Stimulated activated CD4-positive, alpha-beta T cell treated with anti-CD3 and anti-CD28 coated beads, TNF-alpha, amount 100 ng/mL, for 1 hour (primary cell): Measurements from ENCODE around the gene SPATA31A5.
"Not testable (repeated sequence)": the region's sequence is repeated elsewhere in the genome, so short reads cannot be mapped to it uniquely, and the experiment has no call there.

Source experiments
- DNase-seq, 3 donors: peaks; one replicate each; pipeline ENCODE4 v3.0.0-alpha.2; 2020; ENCODE audit warnings: low read depth in 3 of 3, low spot score in 1 of 3

Gene SPATA31A5

DNA sequence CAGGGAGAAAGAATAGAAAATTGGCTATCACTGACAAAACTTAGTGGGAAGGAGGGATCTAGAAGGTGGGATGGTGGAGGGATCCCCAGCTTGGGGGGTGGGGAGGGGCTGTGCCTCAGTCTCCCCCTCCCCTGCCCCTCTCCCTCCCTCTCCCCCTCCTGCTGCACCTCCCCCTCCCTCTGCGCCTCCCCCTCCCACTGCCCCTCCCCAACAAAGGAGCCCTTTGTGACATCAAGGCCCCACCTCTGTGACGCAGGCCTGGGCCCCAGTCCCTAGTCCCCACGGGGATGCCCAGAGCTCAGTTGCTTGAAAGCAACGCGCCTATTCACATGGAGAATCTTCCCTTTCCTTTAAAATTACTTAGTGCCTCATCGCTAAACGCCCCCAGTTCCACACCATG, at the start of gene SPATA31A5:
TSS of gene SPATA31A5 (plus strand) at position 301 of the 400 bp plus-strand sequence. CDS start at position 330, 29 bp downstream.
- not testable (repeated sequence) for DNase-seq

- not testable (repeated sequence) for DNase-seq
Measured at GRCh38 chr9:60962990-60963350, 48.8 kb downstream of the SPATA31A5 start.

DNA sequence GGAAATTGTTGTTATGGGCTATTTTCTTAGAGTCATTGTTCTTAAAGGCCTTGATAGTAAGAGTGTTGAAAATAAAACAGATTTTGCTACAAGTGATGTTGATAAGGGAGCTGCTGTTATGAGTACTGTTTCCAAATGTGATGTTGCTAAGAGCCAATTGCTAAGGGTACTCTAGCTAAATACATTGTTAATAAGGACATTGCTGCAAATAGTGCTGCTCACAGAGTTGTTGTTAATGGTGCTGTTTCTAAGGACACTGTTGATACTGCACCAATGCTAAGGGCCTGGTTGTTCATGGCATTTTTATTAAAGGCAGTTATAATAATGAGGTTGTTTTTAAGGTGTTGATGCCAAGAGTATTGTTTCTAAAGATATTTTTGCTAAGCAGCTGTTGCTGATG, 52.2 kb downstream of the SPATA31A5 start:
- not testable (repeated sequence) for DNase-seq
